ENCODE data around the gene SSBP2.

GRCh38 chr5:81751836-81752643 is 1.1 kb upstream of the SSBP2 start:
- TF ChIP-seq POLR2A (IDR thresholded peaks at IDR 0.05) (no peak), CTCF (IDR thresholded peaks at IDR 0.05) (peak in 1 of 6 experiments; percentile 2)

Measured in thyroid gland (tissue), 4 donors.